H7 (cell line): ENCODE measurements around the gene RTN4IP1. TPM values are rescaled to one million over a fixed set of nuclear protein-coding genes. Genes with fewer than 3 reads are reported as not detected.

Experiments used
- total RNA-seq: library from RNA; depleted of rRNA; stranded (reverse); fragments of >200 nt; shearing (Covaris generic); gene quantifications from 2 replicates; pipeline ENCODE4 v1.2.3, GENCODE V29; 2014; rRNA removed

The RTN4IP1 gene
- total RNA-seq, 1 experiment from 2014 or later = 17.6 TPM

Other genes with a start within 250 kb of the RTN4IP1 start
- 21.5 and 30.2 TPM in 2 replicates for gene QRSL1, start 80 bp upstream of the RTN4IP1 start, total RNA-seq